ENCODE measurements around the gene GNG7.

- no peak for TF ChIP-seq CTCF (IDR thresholded peaks at IDR 0.05)
- no peak for TF ChIP-seq POLR2A (IDR thresholded peaks at IDR 0.05)
Observed at GRCh38 chr19:2603334-2603733, 99.2 kb downstream of the GNG7 start.

Measured in adrenal gland (tissue), 5 donors.